ENCODE data around the gene CDK9.

CDK9 gene

GRCh38 chr9:127803507-127804352 is 17.9 kb downstream of the CDK9 start:
- peak in 1 of 14 donors; percentile 38 for DNase-seq

- DNase-seq, result no peak
These were observed 19.8 kb downstream of the CDK9 start for GRCh38 chr9:127805620-127806019.

GRCh38 chr9:127806871-127807270 is 21.0 kb downstream of the CDK9 start:
- no peak for DNase-seq

GRCh38 chr9:127808347-127809001 is 22.6 kb downstream of the CDK9 start:
- no peak for DNase-seq

GRCh38 chr9:127809002-127809539 is 23.2 kb downstream of the CDK9 start:
- DNase-seq, result no peak

- no peak for DNase-seq
These were observed 23.9 kb downstream of the CDK9 start for GRCh38 chr9:127809540-127810377.

- DNase-seq, result no peak
These were observed 24.7 kb downstream of the CDK9 start for GRCh38 chr9:127810378-127811187.

GRCh38 chr9:127812011-127812410 is 26.2 kb downstream of the CDK9 start:
- no peak for DNase-seq

- DNase-seq, result no peak
These were observed 27.3 kb downstream of the CDK9 start for GRCh38 chr9:127812936-127813675.

GRCh38 chr9:127813686-127814226 is 27.9 kb downstream of the CDK9 start:
- no peak for DNase-seq

- no peak for DNase-seq
These were observed 29.0 kb downstream of the CDK9 start for GRCh38 chr9:127814619-127815511.

- no peak for DNase-seq
These were observed 29.9 kb downstream of the CDK9 start for GRCh38 chr9:127815512-127816361.

- DNase-seq, result no peak
These were observed 30.5 kb downstream of the CDK9 start for GRCh38 chr9:127816362-127816725.

- DNase-seq, result no peak
These were observed 30.9 kb downstream of the CDK9 start for GRCh38 chr9:127816728-127817127.

- peak in 1 of 14 donors; percentile 63 for DNase-seq
These were observed 32.1 kb downstream of the CDK9 start for GRCh38 chr9:127817881-127818434.

GRCh38 chr9:127818574-127818973 is 32.7 kb downstream of the CDK9 start:
- DNase-seq, result no peak

- no peak for DNase-seq
These were observed 36.3 kb downstream of the CDK9 start for GRCh38 chr9:127822108-127822507.

GRCh38 chr9:127825319-127826051 is 39.7 kb downstream of the CDK9 start:
- peak in 2 of 14 donors; percentile 4 to 6 for DNase-seq
